SK-N-SH treated with all-trans-retinoic acid at 6 μM for 48 hours (cell line): Measurements from ENCODE around the gene TNK2.
"Not testable (repeated sequence)": the region's sequence is repeated elsewhere in the genome, so short reads cannot be mapped to it uniquely, and the experiment has no call there.

Experiments used
- ARNTL ChIP-seq: fragments of 450-650 bp; formaldehyde crosslinking; IDR thresholded peaks from 2 replicates; pipeline ENCODE4 v1.5.0; 2020; ENCODE audit warnings: low read depth, mild to moderate bottlenecking, moderate library complexity, borderline replicate concordance
- BACH2 ChIP-seq: fragments of 250-450 bp; sonication (Bioruptor Pico); IDR thresholded peaks from 2 replicates; pipeline ENCODE4 v1.9.0; 2021; ENCODE audit warnings: mild to moderate bottlenecking, borderline replicate concordance
- CSDC2 ChIP-seq: fragments of 250-450 bp; sonication (Bioruptor Pico); IDR thresholded peaks from 2 replicates; pipeline ENCODE4 v1.5.0; 2020; ENCODE audit warnings: mild to moderate bottlenecking, moderate library complexity
- ESRRG ChIP-seq: fragments of 250-450 bp; sonication (Bioruptor Pico); IDR thresholded peaks from 2 replicates; pipeline ENCODE4 v1.6.1; 2021; ENCODE audit warnings: mild to moderate bottlenecking
- GLIS3 ChIP-seq: fragments of 250-450 bp; sonication (Bioruptor Pico); IDR thresholded peaks from 2 replicates; pipeline ENCODE4 v1.5.0; 2020; ENCODE audit warnings: mild to moderate bottlenecking, moderate library complexity
- PATZ1 ChIP-seq: fragments of 250-450 bp; sonication (Bioruptor Pico); IDR thresholded peaks from 2 replicates; pipeline ENCODE4 v1.8.0; 2020; ENCODE audit warnings: mild to moderate bottlenecking, moderate library complexity, borderline replicate concordance
- RARB ChIP-seq: fragments of 250-450 bp; sonication (Bioruptor Pico); IDR thresholded peaks from 2 replicates; pipeline ENCODE4 v1.8.0; 2021; ENCODE audit warnings: mild to moderate bottlenecking, moderate library complexity
- SNAI2 ChIP-seq: fragments of 250-450 bp; sonication (Bioruptor Pico); IDR thresholded peaks from 2 replicates; pipeline ENCODE4 v1.5.0; 2020; ENCODE audit warnings: mild to moderate bottlenecking, moderate library complexity
- TCF4 ChIP-seq: fragments of 250-450 bp; sonication (Bioruptor Pico); IDR thresholded peaks from 2 replicates; pipeline ENCODE4 v1.8.0; 2021; ENCODE audit warnings: mild to moderate bottlenecking, moderate library complexity, borderline replicate concordance
- TOX ChIP-seq: fragments of 250-450 bp; sonication (Bioruptor Pico); IDR thresholded peaks from 2 replicates; pipeline ENCODE4 v1.8.0; 2021; ENCODE audit warnings: mild to moderate bottlenecking, moderate library complexity, borderline replicate concordance
- ZFP3 ChIP-seq: fragments of 250-450 bp; sonication (Bioruptor Pico); IDR thresholded peaks from 2 replicates; pipeline ENCODE4 v1.5.0; 2020; ENCODE audit warnings: mild to moderate bottlenecking, moderate library complexity
- ZFP30 ChIP-seq: fragments of 450-650 bp; formaldehyde crosslinking; IDR thresholded peaks from 2 replicates; pipeline ENCODE4 v1.5.0; 2022; ENCODE audit warnings: mild to moderate bottlenecking, moderate library complexity
- ZNF70 ChIP-seq: fragments of 450-650 bp; formaldehyde crosslinking; IDR thresholded peaks from 2 replicates; pipeline ENCODE4 v1.5.0; 2020; ENCODE audit warnings: mild to moderate bottlenecking, moderate library complexity

DNA sequence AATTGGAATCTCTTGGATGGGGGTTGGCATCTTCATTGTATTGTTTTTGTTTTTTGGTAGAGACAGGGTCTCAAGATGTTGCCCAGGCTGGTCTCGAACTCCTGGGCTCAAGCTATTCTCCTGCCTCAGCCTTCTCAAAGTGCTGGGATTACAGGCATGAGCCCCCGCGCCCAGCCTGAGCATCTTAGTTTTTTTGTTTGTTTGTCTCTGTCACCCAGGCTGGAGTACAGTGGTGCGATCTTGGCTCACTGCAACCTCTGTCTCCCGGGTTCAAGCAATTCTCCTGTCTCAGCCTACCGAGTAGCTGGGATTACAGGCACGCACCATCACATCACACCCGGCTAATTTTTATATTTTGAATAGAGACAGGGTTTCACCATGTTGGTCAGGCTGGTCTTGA is 5.8 kb upstream of the TNK2 start:
- not testable (repeated sequence) for TF ChIP-seq TOX (CRISPR knock-in tag); PATZ1 (CRISPR knock-in tag); ZFP30; ZNF70; RARB; ESRRG (CRISPR knock-in tag); CSDC2 (CRISPR knock-in tag); ARNTL (CRISPR knock-in tag); TCF4 (CRISPR knock-in tag); GLIS3 (CRISPR knock-in tag); SNAI2; BACH2 (CRISPR knock-in tag); ZFP3 (CRISPR knock-in tag)
